ENCODE measurements around the gene ZNF101. TPM values are rescaled to one million over a fixed set of nuclear protein-coding genes. Genes with fewer than 3 reads are reported as not detected.

Gene ZNF101
- total RNA-seq, 4 donors from 2014 or later = 6.9 to 13.4 (median 11.3) TPM

DNA sequence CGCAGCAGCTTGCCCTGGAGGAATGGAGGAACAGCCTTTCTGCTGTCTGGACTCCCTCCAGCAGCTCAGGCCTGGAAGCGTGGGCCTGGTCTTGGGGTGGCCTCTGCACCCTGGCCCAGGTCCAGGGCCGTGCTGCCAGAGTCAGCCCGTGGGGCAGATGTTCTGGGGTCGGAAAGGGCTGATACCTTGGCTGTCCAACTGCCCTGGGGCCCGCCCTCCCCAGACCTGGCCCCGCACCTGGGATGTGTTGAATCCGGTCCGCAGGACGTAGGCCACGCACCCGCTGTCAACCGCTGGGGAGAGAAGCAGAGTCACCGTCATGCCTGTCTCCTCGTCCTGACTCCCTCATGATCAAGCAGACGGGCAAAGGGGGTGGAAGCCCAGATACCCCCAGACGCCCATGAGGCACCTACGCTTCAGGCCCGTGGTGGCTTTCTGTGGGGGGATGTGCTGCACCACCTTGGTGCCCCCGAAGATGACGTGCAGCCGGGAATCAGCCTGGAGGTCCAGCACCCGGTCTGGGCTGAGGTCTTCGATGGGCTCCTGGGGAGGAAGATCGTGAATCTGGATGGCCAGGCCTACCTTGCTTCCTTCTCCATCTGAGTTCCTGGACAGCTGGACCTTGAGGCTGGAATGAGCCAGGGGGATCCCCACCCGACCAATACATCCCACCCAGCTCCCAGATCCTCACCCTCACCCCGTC lies 12.8 kb upstream of the ZNF101 start:
- Histone ChIP-seq H3K27ac (no peak overlapping the region), H3K4me3 (replicated peaks in 1 of 3) (no peak overlapping the region), H3K36me3 (peaks cover 79 to 86% of the 10 kb centered on the region in 2 donors), H3K27me3 (no peaks in the 10 kb centered on the region), H3K4me1 (no peaks in the 10 kb centered on the region), H3K9me3 (no peaks in the 10 kb centered on the region)
- intact Hi-C loops (cut with DNase I) = no loop called here
- TF ChIP-seq, protein P1, sequence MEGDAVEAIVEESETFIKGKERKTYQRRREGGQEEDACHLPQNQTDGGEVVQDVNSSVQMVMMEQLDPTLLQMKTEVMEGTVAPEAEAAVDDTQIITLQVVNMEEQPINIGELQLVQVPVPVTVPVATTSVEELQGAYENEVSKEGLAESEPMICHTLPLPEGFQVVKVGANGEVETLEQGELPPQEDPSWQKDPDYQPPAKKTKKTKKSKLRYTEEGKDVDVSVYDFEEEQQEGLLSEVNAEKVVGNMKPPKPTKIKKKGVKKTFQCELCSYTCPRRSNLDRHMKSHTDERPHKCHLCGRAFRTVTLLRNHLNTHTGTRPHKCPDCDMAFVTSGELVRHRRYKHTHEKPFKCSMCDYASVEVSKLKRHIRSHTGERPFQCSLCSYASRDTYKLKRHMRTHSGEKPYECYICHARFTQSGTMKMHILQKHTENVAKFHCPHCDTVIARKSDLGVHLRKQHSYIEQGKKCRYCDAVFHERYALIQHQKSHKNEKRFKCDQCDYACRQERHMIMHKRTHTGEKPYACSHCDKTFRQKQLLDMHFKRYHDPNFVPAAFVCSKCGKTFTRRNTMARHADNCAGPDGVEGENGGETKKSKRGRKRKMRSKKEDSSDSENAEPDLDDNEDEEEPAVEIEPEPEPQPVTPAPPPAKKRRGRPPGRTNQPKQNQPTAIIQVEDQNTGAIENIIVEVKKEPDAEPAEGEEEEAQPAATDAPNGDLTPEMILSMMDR (IDR thresholded peaks at IDR 0.05) = no peak
- TF ChIP-seq POLR2A (IDR thresholded peaks at IDR 0.05) = no peak
- WGBS, 2 donors = 92 to 96% methylated on average over 20 to 21 of the region's 27 CpGs
- no peak for DNase-seq

DNA sequence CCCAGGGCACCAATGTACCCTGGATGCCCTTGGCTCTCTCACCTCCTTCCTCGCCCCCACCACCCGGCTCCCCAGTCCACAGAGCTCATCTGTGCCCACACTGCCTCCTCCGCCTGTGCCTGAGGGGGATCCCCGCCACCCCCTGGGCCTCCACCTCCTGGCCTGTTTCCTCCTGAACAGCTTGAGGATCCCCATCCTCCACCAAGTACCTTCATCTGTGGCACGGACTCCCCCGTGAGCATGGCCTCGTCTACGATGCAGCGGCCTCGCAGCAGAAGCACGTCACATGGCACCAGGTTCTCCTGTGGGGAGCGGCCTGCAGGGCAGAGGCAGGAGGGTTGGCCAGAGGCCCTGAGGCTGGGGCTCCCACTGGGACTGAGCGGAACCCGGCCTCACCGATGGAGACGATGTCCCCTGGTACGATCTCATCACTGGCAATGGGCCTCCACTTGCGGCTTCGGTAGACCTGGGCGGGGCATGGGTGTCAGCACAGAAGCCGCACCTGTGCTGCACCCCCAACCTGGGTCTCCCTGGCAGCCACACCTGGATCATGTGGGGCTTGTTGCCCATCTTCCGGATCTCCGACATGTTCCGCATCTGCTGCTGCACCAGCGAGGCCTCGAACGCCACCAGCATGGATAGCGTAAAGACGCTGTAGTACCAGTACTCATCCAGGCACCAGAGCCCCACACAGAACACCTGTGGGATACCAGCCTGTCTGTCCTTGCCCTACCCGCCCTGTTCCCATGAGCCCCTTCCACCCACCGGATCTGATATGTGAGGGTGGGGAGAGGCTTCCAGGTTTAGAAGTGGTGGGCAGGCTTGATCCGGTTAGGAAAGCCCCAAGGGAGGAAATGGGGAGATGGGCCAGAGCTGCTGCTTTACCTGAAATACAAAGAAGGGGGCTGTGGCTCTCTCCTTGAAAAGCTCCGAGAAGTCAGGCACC lies 11.9 kb upstream of the ZNF101 start:
- H3K9me3 ChIP-seq = no peaks in the 10 kb centered on the region
- H3K4me1 ChIP-seq = peaks cover 4 to 5% of the 10 kb centered on the region in 2 donors
- H3K36me3 ChIP-seq = peaks cover 70 to 77% of the 10 kb centered on the region in 2 donors
- DNase-seq = no peak
- WGBS, 2 donors = 97% methylated on average over 27 to 33 of the region's 33 CpGs
- TF ChIP-seq, protein P1 (IDR thresholded peaks at IDR 0.05) = no peak
- TF ChIP-seq POLR2A (IDR thresholded peaks at IDR 0.05) = no peak
- no peaks in the 10 kb centered on the region for H3K27me3 ChIP-seq
- intact Hi-C loops (cut with DNase I) = no loop called here
- H3K27ac ChIP-seq = no peak overlapping the region
- H3K4me3 ChIP-seq (replicated peaks in 1 of 3) = no peak overlapping the region

DNA sequence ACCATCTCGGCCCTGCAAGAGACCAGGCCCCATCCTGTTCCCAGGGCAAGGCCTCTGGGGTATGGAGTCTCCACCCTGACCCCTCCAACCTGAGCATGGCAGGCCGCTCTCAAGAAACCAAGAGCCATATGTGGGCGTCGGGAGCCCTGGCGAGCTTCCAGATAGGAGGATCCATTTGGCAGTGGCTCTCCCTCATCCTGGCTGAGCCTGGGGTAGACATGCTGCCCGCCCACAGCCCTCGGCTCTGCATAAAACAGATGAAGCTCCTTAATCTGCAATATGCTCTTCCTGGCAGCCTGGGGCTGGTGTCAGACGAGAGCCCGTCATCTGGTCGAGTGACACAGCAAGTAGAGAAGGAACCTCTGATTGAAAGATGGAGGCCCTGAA lies 11.2 kb upstream of the ZNF101 start:
- Histone ChIP-seq H3K9me3 (no peaks in the 10 kb centered on the region), H3K27me3 (no peaks in the 10 kb centered on the region), H3K4me3 (replicated peaks in 1 of 3) (no peak overlapping the region), H3K27ac (no peak overlapping the region), H3K4me1 (peaks cover 10 to 11% of the 10 kb centered on the region in 2 donors), H3K36me3 (peaks cover 63 to 70% of the 10 kb centered on the region in 2 donors)
- no peak for DNase-seq
- no peak for TF ChIP-seq POLR2A (IDR thresholded peaks at IDR 0.05)
- TF ChIP-seq, protein P1 (IDR thresholded peaks at IDR 0.05) = no peak
- 69 to 85% methylated on average over 6 to 10 of the region's 10 CpGs for WGBS, 2 donors
- intact Hi-C loops (cut with DNase I) = no loop called here

DNA sequence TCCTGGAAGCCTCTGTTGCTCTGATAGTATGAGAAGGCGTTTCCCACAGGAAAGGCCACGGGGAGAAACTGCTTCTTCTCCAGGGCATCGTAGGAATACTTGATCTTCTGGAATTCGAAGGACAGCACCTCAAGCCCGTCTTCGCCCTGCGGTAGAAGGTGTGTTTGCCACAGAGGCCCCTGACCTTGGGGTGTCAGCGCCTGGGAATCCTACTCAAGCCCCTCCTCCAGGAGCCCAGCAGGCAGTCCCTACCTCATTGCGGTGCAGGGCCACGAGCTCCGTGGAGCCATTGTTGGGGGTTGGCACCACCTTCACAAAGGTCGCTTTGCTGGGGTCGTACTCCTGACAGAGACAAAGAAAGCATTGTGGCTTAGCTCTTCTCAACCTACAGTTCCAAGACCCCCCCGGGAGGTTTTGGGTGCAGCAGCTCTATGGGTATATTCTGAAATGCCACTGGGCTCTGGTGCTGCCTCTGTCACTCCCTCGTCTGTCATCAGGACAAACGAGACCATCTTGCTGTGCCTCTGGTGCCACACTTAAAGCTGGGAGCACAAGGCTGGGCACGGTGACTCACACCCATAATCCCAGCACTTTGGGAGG lies 8.9 kb upstream of the ZNF101 start:
- DNase-seq = no peak
- Histone ChIP-seq H3K4me1 (peaks cover 17% of the 10 kb centered on the region in 2 donors), H3K27ac (no peak overlapping the region), H3K4me3 (replicated peaks in 1 of 3) (no peak overlapping the region), H3K9me3 (no peaks in the 10 kb centered on the region), H3K36me3 (peaks cover 40 to 47% of the 10 kb centered on the region in 2 donors), H3K27me3 (no peaks in the 10 kb centered on the region)
- no peak for TF ChIP-seq POLR2A (IDR thresholded peaks at IDR 0.05)
- TF ChIP-seq, protein P1 (IDR thresholded peaks at IDR 0.05) = no peak
- 92% methylated on average over 12 to 17 of the region's 17 CpGs for WGBS, 2 donors
- intact Hi-C loops (cut with DNase I) = no loop called here
